Coronary artery (tissue), 2 donors: Measurements from ENCODE around the gene SEZ6L.

Experiments used
- DNase-seq: peaks from one replicate; pipeline ENCODE4 v3.0.0-alpha.2; 2017; ENCODE audit warnings: low spot score
- H3K27ac ChIP-seq, 2 donors: fragments of 200-600 bp; sonication (generic); one replicate each; pipeline ENCODE4 v1.5.1; 2016 to 2019
- H3K4me3 ChIP-seq: fragments of 200-600 bp; sonication (generic); 2 replicates; pipeline ENCODE4 v1.5.1; 2016; ENCODE audit warnings: mild to moderate bottlenecking, moderate library complexity
- TF ChIP-seq, protein P1 (sequence below): fragments of 200-600 bp; sonication (generic); IDR thresholded peaks from one replicate; pipeline ENCODE4 v1.5.1; 2019; ENCODE audit warnings: antibody characterized with exemption

SEZ6L gene

DNA sequence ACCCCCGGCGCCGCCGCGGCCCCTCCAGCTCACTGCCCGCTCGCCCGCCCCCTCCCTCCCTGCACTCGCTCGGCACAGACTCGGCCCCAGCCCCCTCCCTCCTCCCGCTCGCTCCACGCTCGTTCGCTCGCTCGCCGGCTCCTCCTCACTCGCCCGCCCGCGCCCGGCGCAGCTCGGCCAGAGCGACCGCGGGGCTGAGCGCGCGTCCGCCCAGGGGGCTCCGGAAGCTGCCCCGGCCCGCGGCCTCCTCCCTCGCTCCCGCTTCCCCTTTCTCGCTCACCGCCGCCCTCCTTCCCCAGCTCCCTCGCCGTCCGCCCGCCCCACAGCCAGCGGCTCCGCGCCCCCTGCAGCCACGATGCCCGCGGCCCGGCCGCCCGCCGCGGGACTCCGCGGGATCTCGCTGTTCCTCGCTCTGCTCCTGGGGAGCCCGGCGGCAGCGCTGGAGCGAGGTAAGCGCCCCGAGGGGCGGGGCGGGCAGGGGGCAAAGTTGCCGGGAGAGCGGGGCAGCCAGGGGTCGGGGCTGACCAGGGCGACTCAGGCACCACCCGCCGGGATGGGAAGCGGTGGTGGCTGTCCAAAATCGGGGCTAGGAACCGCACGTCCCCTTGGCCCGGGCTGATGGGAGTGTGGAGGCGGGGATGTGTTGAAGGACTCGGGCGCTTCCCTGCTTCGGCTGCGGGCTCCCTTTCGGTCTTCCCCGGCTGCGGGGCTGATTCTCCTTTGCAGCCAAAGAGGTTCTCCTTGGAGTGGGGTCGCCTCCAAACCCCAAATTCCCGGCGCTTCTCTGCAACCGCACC, at the start of gene SEZ6L:
Gene SEZ6L, plus strand, starts transcription at position 148 of the 797 bp plus-strand sequence. Its CDS starts 208 bp downstream, at position 356.
- peak within 1 kb of the TSS; percentile 69 for H3K4me3 ChIP-seq
- DNase-seq, result no peak
- TF ChIP-seq, protein P1, sequence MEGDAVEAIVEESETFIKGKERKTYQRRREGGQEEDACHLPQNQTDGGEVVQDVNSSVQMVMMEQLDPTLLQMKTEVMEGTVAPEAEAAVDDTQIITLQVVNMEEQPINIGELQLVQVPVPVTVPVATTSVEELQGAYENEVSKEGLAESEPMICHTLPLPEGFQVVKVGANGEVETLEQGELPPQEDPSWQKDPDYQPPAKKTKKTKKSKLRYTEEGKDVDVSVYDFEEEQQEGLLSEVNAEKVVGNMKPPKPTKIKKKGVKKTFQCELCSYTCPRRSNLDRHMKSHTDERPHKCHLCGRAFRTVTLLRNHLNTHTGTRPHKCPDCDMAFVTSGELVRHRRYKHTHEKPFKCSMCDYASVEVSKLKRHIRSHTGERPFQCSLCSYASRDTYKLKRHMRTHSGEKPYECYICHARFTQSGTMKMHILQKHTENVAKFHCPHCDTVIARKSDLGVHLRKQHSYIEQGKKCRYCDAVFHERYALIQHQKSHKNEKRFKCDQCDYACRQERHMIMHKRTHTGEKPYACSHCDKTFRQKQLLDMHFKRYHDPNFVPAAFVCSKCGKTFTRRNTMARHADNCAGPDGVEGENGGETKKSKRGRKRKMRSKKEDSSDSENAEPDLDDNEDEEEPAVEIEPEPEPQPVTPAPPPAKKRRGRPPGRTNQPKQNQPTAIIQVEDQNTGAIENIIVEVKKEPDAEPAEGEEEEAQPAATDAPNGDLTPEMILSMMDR, result no peak
- no peak within 1 kb of the TSS for H3K27ac ChIP-seq

DNA sequence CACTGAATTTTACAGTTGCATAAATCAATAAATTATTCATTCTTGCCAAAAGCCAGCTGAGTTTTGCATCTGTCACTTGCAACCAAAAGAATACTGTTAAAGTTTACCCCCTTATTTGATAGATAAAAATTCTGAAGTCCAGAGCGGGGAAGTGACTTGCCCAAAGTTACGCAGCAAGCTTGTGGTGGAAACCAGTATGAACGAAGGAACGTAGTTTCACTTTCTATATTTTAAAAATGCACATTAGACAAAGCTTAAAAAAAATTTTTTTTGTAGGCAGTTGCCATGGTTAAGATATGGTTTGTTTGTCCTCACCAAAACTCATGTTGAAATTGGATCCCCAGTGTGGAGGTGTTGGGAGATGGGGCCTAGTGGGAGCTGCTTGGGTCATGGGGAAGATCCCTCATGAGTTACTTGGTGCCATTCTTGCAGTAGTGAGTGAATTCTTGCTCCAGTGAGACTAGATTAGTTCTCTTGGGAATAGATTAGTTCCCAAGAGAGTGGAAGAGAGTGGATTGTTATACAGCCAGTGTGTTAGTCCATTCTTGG, 46.3 kb upstream of the SEZ6L start:
- no peak overlapping the region for H3K4me3 ChIP-seq
- H3K27ac ChIP-seq, result no peak overlapping the region
- TF ChIP-seq, protein P1, result no peak
- DNase-seq, result no peak

DNA sequence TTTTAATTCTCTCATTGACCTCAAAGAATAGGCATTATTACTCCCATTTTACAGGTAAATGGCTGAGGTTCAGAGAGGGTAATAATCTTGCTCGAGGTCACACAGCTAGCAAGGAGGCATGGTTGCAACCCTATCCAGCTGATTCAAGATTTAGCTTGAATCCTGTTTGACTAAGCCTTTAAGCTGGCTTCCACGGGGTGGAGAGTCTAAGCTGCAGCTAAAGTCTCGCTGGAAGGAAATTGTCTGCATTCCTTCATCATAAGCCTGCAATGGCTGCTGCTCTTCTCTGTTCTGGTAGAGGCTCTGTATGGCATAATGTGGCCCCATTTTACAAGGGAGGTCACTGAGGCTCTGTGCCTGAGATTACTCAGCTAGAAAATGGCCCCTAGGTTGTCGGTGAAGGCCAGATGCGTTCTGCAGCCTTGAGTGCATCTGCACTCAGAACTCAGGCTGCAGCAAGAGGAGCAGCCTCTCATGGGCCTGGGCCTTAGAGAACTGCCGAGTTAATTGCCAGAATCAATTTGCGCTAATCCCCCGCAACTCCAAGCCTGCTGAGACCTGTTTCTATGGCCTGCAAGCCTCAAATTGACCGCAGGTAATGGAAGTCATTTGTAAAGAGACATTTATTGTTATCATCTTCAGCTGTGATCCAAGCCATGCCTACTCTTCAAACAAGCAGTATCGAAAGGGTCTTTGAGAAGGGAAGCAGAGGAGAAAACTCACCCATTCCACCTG, 44.1 kb upstream of the SEZ6L start:
- no peak for DNase-seq
- TF ChIP-seq, protein P1, result no peak
- H3K27ac ChIP-seq, result no peak overlapping the region

DNA sequence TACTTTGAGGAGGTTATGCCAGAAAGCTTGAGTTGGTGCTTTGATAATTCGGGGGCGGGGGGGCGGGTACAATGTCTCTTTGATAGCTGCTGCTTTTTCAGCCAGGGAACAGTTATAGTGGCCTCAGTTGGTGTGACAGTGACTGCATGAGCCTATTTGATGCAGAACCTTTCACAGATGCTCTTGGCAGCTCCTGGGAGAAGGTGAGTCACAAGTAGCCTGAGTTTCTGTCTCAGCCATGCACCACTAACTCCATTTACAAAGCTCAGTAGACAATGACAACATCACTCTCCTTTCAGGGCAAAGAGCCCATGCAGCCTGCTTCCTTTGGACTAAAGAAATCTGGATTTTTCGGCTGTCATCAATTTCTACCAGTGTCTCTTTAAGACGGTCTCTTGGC, 42.1 kb upstream of the SEZ6L start:
- Histone ChIP-seq H3K4me3 (no peak overlapping the region), H3K27ac (no peak overlapping the region)
- TF ChIP-seq, protein P1, result no peak
- DNase-seq, result no peak

More for the DNA sequence above, 44.1 kb upstream of the SEZ6L start:
- H3K4me3 ChIP-seq, result no peak overlapping the region

DNA sequence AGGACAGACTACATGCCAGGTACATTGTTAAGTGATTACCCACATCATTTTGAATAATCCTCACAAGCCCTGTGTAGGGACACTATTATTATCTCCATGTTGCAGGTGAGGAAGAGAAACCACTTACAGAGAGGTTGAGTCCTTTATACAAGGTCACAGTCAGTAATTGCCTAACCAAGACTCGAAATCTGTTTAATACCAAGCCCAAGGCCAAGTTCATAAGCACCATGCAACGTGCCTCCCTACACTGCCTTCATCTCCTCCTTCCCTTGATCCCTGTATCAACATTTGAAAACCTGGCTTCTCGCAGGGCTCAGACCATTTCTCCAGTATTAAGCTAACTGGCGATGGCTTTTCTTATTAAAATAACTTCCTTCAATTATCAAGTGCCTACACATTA, 41.7 kb upstream of the SEZ6L start:
- Histone ChIP-seq H3K27ac (no peak overlapping the region), H3K4me3 (no peak overlapping the region)
- TF ChIP-seq, protein P1, result no peak
- DNase-seq, result no peak

DNA sequence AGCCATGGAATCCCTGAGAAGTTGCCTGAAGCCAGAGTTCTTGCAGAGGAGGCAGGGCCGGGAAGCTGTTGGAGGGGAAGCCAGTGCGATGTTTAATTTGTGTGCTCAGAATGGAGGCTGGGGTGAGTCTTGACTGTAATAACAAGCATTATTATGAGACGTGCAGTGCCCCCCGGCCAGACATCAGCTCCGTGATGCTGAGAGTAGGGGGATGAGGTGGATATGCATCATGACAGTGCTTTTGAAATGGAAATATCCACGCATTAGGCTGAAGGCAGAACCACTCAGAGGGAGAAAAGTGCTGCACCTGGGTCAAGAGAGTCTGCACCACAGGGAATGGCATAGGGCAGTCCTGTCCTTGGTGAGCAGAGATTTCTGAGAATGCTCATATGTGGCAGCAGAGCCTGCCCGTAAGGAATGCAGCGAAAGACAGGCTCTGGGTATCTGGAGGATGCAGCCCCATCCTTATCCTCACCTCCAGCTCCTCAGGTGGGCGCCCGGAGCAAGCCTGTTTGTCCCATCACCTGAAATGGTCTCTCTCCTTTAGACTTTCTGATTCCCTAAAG, 37.6 kb upstream of the SEZ6L start:
- Histone ChIP-seq H3K27ac (no peak overlapping the region), H3K4me3 (no peak overlapping the region)
- TF ChIP-seq, protein P1, result no peak
- DNase-seq, result no peak
